ENCODE measurements around the gene CEP170B.

CEP170B gene

DNA sequence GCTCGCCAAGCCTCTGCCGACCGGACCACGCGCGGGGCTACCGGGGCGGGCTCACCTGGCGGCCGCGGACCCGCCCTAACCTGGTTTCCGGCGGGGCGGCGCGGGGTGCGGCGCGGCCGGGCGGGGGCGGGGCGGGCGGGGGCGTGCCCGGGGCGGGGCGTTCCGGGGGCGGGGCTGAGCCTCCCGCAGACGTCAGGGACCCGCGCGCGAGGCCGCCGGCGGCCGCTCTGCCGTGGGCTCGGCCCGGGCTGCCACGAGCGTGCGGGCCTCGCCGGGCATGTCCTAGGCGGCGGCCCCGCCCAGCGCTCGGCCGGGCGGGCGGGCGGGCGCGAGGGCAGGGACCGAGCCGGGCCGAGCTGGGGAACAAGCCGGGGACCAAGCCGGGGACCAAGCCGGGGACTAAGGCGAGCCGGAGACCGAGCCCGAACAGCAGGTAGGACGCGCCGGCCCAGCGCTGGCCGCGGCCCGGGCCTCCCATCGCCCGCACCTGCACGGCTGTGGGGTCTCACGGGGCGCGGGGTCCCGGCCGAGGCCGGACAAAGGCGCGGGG lies at the start of gene CEP170B:
Gene CEP170B, plus strand, starts transcription at position 188 of the 550 bp plus-strand sequence. CDS start 3,183 bp downstream, outside the sequence.
- no peak for DNase-seq (ENCODE audit: low read depth)
- H3K4me3 ChIP-seq (ENCODE audit: low read depth, low read length), result peak within 1 kb of the TSS; percentile 87
- no peak for TF ChIP-seq CTCF (IDR thresholded peaks at IDR 0.05; ENCODE audit: control insufficient read depth, extremely low read depth, insufficient read depth)

DNA sequence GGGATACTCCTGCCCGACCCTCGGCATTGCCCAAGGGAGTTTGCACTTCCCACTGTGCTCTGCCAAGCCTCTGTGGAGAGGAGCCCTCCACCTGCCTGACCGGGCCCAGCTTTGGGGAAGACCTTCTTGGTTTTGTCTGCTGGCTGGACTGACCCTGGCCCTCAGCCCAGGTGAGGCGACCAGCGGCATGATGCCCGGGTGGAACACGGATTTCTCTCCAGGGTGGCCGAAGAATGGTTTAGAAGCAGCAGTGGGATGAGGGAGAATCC lies 48.5 kb upstream of the CEP170B start:
- DNase-seq (ENCODE audit: low read depth), result no peak
- no peak for TF ChIP-seq CTCF (IDR thresholded peaks at IDR 0.05; ENCODE audit: control insufficient read depth, extremely low read depth, insufficient read depth)
- peak overlapping the region; percentile 87 for H3K4me3 ChIP-seq (ENCODE audit: low read depth, low read length)

- no peak overlapping the region for H3K4me3 ChIP-seq (ENCODE audit: low read depth, low read length)
- no peak for DNase-seq (ENCODE audit: low read depth)
- no peak for TF ChIP-seq CTCF (IDR thresholded peaks at IDR 0.05; ENCODE audit: control insufficient read depth, extremely low read depth, insufficient read depth)
Measured at GRCh38 chr14:104817930-104818713, 46.9 kb upstream of the CEP170B start.

DNA sequence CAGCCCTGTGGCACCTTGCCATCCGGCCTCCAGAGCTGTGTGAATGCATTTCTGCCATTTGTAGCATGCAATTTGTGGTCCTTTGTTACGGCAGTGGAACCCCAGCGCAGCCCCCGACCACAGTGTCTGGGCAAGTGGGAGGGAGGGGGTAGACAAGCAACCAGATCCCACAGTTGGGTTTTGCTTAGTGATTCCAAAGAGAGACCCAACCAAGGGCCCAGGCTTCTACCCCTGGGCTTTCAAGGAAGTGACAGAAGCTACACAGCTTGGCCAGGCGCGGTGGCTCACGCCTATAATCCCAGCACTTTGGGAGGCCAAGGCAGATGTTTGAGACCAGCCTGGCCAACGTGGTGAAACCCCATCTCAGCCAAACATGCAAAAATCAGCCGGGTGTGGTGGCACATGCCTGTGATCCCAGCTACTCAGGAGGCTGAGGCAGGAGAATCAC lies 46.3 kb upstream of the CEP170B start:
- DNase-seq (ENCODE audit: low read depth), result no peak
- no peak for TF ChIP-seq CTCF (IDR thresholded peaks at IDR 0.05; ENCODE audit: control insufficient read depth, extremely low read depth, insufficient read depth)
- H3K4me3 ChIP-seq (ENCODE audit: low read depth, low read length), result no peak overlapping the region

GRCh38 chr14:104819361-104819781 lies 45.7 kb upstream of the CEP170B start:
- DNase-seq (ENCODE audit: low read depth), result no peak
- no peak overlapping the region for H3K4me3 ChIP-seq (ENCODE audit: low read depth, low read length)
- no peak for TF ChIP-seq CTCF (IDR thresholded peaks at IDR 0.05; ENCODE audit: control insufficient read depth, extremely low read depth, insufficient read depth)

- no peak for DNase-seq (ENCODE audit: low read depth)
- H3K4me3 ChIP-seq (ENCODE audit: low read depth, low read length), result no peak overlapping the region
- TF ChIP-seq CTCF (IDR thresholded peaks at IDR 0.05; ENCODE audit: control insufficient read depth, extremely low read depth, insufficient read depth), result no peak
Measured at GRCh38 chr14:104820669-104821228, 44.3 kb upstream of the CEP170B start.

Measured in LNCaP clone FGC (cell line).